Mucosa of descending colon (tissue), 3 donors: ENCODE data around the gene TNFRSF1B. TPM values are rescaled to one million over a fixed set of nuclear protein-coding genes. Genes with fewer than 3 reads are reported as not detected.

ENCODE experiments used
- ATAC-seq: fragments of 200-7000 bp; cut with Tn5 transposase; one replicate; pipeline ENCODE4 v1.9.1; 2020; ENCODE audit warnings: mild to moderate bottlenecking, moderate library complexity
- DNase-seq, 3 donors: peaks; one replicate each; pipeline ENCODE4 v3.0.0-alpha.2; 2020
- H3K36me3 ChIP-seq: fragments of 200-600 bp; one replicate; pipeline ENCODE4 v1.8.0; 2021; ENCODE audit warnings: low read depth, mild to moderate bottlenecking
- H3K4me1 ChIP-seq: fragments of 200-600 bp; one replicate; pipeline ENCODE4 v1.8.0; 2021; ENCODE audit warnings: low read depth, mild to moderate bottlenecking
- H3K4me3 ChIP-seq: fragments of 200-600 bp; one replicate; pipeline ENCODE4 v1.8.0; 2021; ENCODE audit warnings: mild to moderate bottlenecking
- H3K9me3 ChIP-seq: fragments of 200-600 bp; one replicate; pipeline ENCODE4 v1.8.0; 2021; ENCODE audit warnings: mild to moderate bottlenecking
- intact Hi-C, 2 donors: fragments of 100-400 bp; cut with DNase I in 1 of 2; cut with micrococcal nuclease in 1 of 2; formaldehyde crosslinking; loops; one replicate each; pipeline versions ENCODE4 v1.11.0 to v1.11.1; 2022; cut with DNase I, micrococcal nuclease
- total RNA-seq, 3 donors: library from RNA; stranded (reverse); fragmentation: NEBNext Ultra II Directional in 2 of 3; extraction: Animal tissue kit (Norgen Biotek cat#: 25700) in 2 of 3; gene quantifications; one replicate each; pipeline versions ENCODE4 v1.2.1 to v1.2.4, GENCODE V29; 2021 to 2023
- TF ChIP-seq, protein P1 (sequence below): fragments of 200-600 bp; IDR thresholded peaks from one replicate; pipeline ENCODE4 v1.8.0; 2022; ENCODE audit warnings: antibody characterized with exemption, mild to moderate bottlenecking
- donor health status: DM: no; HTN: no; CAD: no; lungs with moderate emphysema.
- donor health status: DM: no; HTN: no; CAD: no.
- donor health status: DM: no; HTN: yes; CAD: no.

The TNFRSF1B gene
- total RNA-seq, 3 donors from 2014 or later: 20.3 to 39.3 (median 31.6) TPM

DNA sequence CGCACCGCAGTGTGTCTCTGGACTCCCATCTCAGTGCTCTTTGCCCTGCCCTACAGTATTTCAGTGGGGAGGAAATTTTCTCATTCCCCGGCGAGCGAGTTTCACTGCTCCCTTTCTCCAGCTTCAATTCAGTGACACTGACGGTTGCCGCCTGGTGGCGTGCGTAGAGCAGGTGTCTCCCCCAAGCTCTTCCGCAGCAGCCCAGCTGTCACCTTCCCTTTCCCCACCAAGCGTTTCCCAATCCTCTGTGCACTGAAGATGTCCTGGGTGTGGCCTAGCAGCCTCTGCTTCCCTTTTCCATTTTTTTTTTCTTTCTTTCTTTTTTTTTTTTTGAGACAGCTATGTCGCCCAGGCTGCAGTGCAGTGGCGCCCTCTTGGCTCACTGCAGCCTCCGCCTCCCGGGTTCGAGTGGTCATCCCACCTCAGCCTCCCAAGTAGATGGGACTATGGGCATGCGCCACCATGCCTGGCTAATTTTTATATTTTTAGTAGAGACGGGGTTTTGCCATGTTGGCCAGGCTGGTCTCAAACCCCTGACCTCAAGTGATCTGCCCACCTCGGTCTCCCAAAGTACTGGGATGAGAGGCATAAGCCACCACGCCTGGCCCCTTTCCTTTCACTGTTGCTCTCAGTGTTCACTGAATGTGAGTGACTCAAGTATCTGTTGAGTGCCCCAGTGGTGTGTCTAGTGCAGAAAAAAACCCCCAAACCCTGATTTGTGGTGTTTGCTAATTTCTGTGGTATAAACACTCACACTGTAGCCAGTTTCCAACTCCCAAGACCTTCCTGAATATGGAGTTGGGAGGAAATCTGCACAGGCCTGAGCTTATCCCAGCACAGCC is 30.1 kb downstream of the TNFRSF1B start:
- Histone ChIP-seq H3K36me3 (no peaks in the 10 kb centered on the region), H3K4me1 (no peaks in the 10 kb centered on the region), H3K9me3 (no peaks in the 10 kb centered on the region), H3K4me3 (no peak overlapping the region)
- DNase-seq: peak in 1 of 3 donors; percentile 40
- ATAC-seq: peak; percentile 64
- intact Hi-C loops: no loop called here
- TF ChIP-seq, protein P1, sequence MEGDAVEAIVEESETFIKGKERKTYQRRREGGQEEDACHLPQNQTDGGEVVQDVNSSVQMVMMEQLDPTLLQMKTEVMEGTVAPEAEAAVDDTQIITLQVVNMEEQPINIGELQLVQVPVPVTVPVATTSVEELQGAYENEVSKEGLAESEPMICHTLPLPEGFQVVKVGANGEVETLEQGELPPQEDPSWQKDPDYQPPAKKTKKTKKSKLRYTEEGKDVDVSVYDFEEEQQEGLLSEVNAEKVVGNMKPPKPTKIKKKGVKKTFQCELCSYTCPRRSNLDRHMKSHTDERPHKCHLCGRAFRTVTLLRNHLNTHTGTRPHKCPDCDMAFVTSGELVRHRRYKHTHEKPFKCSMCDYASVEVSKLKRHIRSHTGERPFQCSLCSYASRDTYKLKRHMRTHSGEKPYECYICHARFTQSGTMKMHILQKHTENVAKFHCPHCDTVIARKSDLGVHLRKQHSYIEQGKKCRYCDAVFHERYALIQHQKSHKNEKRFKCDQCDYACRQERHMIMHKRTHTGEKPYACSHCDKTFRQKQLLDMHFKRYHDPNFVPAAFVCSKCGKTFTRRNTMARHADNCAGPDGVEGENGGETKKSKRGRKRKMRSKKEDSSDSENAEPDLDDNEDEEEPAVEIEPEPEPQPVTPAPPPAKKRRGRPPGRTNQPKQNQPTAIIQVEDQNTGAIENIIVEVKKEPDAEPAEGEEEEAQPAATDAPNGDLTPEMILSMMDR: no peak

DNA sequence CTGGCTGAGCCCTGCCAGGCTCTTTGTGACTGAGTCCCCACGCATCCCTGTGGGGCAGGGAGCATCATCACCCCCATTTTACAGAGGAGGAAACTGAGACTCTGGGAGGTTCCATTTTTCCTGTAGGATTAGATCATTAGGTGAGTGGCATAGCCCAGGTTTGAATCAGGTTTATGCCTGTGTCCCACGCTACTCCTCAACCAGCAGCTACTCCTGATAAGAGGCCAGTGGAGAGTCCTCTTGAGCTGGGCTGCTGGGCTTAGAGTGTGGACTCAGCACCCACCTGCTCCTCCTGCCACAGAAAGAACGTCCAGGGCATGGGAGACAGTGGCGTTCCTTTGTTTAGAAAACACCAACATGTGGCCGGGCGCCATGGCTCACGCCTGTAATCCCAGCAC is 30.7 kb downstream of the TNFRSF1B start:
- intact Hi-C loops: no loop called here
- TF ChIP-seq, protein P1: no peak
- Histone ChIP-seq H3K36me3 (no peaks in the 10 kb centered on the region), H3K4me3 (no peak overlapping the region), H3K4me1 (no peaks in the 10 kb centered on the region), H3K9me3 (no peaks in the 10 kb centered on the region)
- no peak for DNase-seq
- no peak for ATAC-seq

DNA sequence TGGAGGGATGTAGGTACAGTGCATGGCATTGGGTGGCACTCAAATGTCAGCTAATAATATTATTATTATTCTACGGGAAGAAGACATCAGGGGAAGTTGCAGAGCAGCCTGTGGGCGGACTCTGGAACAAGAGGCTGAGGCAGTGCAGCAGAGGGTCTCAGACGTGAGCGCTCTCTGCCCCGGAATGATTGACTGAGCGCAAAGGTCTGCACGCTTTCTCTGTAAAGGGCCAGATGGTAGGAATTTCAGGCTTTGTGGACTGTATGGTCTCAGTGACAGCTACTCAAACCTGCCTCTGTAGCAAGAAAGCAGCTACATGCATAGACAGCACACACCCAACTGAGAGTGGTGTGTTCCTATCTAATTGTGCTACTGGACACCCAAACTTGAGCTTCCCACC is 33.4 kb downstream of the TNFRSF1B start:
- intact Hi-C loops: no loop called here
- DNase-seq (no peak), ATAC-seq (no peak)
- H3K4me1 ChIP-seq: no peaks in the 10 kb centered on the region
- TF ChIP-seq, protein P1: no peak
- H3K9me3 ChIP-seq: no peaks in the 10 kb centered on the region
- no peaks in the 10 kb centered on the region for H3K36me3 ChIP-seq
- no peak overlapping the region for H3K4me3 ChIP-seq

DNA sequence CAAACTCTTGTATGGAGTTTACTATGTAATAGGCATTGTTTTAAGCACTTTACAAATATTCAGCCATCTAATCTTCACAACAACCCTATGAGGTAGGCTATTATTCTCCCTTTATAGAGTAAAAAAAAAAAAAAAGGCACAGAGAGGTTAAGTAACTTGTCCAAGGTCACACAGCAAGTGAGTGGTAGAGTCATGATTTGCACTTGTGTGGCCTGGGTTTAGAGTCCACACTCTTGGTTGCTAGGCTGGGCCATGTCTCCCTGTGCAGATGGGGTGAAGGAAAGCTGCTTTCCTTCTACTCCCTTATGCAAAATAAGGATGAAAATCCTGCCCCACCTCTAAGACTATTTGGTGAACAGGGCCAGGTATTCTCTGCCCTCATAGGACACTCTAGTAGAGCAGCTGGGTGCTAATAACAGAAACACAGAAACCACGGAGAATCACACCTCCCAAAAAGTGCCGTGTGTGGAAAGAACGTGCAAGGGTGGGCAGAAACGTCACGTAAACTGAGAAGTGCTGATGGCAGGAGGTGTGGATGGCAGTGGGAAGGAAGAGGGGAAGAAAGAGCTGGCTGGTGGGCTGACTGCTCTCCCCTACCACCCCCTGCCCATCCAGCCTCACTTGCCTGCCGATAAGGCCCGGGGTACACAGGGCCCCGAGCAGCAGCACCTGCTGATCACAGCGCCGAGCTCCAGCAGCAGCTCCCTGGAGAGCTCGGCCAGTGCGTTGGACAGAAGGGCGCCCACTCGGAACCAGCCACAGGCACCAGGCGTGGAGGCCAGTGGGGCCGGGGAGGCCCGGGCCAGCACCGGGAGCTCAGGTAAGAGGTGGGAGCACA is 34.8 kb downstream of the TNFRSF1B start:
- no peak for ATAC-seq
- TF ChIP-seq, protein P1: no peak
- H3K36me3 ChIP-seq: no peaks in the 10 kb centered on the region

DNA sequence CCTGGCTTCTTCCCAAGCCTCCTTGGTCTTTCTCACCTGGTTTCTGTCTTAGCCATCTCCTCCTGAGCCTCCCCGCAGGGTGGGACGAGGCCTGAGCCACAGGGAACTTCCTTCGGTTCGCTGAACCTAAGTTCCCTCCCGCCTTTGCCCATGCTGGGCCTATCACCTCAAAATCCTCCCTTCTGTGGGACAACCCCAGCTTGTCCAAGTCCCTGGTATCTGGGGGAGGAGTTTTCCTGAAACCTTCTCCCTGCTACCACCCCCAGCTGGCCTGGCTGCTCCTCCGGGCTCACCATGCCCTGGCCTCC is 35.4 kb downstream of the TNFRSF1B start:
- TF ChIP-seq, protein P1: no peak
- Histone ChIP-seq H3K4me3 (no peak overlapping the region), H3K4me1 (no peaks in the 10 kb centered on the region), H3K9me3 (no peaks in the 10 kb centered on the region), H3K36me3 (no peaks in the 10 kb centered on the region)
- intact Hi-C loops: no loop called here
- no peak for DNase-seq
- ATAC-seq: no peak

More for the DNA sequence above, 34.8 kb downstream of the TNFRSF1B start:
- no peaks in the 10 kb centered on the region for H3K9me3 ChIP-seq
- no peak overlapping the region for H3K4me3 ChIP-seq
- intact Hi-C loops: no loop called here
- no peak for DNase-seq
- H3K4me1 ChIP-seq: no peaks in the 10 kb centered on the region
